Stimulated activated CD8-positive, alpha-beta memory T cell treated with anti-CD3 and anti-CD28 coated beads, Interleukin-7, amount 100 ng/mL, for 24 hours (primary cell): ENCODE measurements around the gene HYI.

ENCODE experiments used
- DNase-seq: peaks from one replicate; pipeline ENCODE4 v3.0.0-alpha.2; 2020; ENCODE audit warnings: low read depth

The HYI gene

DNA sequence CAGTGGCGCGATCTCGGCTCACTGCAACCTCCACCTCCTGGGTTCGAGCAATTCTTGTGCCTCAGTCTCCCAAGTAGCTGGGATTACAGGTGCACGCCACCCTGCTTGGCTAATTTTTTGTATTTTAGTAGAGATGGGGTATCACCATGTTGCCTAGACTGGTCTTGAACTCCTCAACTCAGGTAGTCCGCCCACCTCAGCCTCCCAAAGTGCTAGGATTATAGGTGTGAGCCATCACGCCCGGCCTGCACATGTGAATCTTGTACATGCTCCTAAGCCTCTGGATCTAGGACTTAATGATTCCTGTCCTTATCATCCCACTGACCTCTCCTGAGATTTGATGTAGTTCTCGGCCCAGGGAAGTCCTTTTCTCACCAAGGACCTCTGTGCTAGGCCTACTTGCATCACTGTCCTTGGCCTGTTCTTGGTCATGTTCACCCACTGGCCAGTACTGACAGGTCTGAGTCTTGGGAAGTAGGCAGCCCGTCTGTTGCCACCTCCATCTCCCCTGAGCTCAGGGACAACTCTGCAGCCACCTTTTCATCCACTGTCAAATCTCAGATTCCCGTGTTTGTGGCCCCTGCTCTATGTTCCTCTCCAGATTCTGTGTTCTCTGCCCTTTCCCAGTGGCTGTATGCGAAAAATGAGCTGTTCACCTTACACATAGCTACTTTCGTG is 9.4 kb downstream of the HYI start:
- no peak for DNase-seq

DNA sequence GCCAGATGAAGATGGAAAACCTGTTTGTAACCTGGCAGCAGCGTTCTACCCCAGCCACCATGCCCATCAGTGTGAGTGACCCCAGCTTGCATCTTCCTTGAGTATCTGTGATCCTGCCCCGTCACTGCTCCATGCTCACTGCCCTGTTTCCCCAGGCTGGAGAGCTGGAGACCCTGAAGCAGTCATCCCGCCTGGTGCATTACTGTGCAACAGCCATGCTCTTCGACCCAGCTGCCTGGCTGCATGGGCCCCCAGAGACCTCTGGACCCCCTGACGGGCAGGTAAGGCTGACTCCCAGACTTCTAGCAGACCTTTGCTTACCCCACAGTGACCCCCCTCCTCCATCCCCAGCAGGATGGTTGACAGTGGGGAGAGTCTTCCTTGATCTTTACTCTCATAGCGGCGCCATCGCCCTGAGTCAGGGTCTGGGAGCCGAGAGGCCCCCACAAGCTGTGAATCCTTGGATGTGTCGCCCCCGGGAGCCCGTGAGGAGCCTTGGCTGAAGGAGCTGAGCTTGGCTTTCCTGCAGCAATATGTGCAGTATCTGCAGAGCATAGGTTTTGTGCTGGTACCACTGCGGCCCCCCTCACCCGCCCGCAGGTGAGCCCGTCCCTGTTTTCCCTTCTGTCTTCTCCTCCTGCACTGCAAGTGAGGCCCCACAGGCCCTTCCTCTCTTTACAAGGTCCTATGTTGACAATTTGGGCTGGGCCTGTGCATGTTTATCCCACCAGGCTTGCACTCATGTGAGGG is 10.4 kb downstream of the HYI start:
- DNase-seq: no peak

DNA sequence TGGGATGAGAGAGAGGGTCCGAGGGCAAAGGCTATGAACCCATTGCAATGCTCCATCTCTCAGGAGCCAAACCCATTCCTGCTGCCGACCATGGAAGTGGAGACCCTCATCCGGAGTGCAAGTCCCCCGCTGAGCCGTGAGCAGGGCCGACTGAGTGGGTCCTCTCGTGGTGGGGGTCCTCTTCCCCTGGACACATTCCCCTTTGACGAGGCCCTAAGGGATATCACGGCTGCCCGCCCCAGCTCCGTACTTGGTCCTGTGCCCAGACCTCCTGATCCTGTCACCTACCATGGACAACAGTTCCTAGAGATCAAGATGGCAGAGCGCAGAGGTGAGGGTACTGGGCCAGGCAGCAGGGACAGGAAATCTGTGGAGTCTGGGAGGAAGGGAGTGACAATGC is 11.0 kb downstream of the HYI start:
- DNase-seq: no peak

DNA sequence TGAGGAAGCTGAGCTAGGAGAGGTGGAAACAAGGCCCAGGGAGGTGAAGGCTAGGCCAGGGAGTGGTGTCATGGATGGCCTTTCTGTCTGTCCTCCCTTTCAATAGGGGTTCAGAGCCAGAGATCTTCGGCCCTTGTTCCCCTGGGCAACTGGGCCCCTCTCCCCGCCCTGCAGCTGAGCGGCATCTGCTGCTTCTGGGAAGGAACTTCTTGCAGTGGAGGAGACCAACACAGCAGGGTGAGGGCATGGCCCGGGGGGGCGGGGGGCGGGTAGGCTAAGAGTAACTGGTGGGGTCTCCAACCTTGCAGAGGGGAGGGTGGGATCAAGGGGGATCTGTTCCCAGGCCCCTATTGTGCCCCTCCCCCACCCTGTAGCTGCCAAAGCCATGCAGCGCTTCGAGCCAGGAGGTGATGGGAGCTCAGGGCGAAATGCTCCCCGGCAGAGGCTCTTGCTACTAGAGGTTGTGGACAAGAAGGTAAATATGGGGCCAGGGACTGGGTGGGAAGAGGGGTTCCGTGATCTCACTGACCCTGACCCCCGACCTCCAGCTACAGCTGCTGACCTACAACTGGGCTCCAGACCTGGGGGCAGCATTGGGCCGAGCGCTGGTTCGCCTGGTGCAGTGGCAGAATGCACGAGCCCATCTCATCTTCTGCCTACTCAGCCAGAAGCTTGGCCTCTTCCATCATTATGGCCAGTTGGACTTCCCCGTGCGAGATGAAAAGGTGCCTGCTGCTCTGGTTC is 11.7 kb downstream of the HYI start:
- no peak for DNase-seq

DNA sequence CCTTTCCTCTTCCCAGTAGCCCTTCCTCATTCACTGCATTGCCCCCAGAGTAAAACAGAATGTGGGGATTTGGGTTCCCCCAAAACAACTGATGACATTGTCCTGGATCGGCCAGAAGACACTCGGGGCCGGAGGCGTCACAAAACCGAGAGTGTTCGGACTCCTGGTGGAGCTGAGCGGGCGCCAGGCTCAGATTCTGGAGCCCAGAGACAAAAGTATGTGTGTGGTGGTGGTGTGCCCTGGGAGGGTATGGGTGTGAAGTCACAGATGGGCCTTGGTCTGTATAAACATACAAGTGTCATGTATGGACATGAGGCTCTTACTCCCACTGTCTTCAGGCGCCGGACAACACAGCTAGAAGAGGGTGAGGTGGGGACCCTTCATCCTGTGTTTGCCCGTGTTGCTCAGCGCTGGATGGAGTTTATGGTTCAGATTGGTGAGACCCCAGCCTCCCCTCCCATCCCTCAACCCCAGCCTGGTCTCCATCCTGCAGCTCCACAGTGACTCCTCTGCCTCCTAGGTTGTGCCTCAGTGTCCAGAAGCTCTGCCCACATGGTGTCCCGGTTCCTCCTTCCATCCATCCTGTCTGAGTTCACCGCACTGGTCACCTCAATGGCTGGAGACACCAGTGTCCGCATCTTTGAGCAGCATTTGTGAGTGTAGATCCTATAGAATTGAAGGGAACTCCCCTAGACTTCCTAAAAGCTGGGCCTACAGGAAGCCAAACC is 12.4 kb downstream of the HYI start:
- no peak for DNase-seq

DNA sequence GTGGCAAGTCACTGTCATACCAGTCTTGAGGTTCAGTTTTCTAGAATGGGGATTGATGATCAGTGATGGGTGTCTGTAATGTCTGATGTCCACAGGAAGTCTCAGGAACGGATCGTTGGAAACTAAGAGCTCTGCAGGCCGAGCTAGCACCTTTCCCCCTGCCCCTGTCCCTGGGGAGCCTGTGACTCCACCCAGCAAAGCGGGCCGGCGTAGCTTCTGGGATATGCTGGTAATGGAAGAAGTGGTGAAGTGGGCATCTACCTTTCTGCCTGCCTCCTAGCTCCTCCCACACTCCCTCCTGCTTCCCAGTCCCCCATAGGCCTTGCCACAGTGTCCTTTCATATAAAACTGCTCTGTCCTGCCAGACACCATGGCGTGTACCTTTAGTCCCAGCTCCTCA is 13.4 kb downstream of the HYI start:
- no peak for DNase-seq

DNA sequence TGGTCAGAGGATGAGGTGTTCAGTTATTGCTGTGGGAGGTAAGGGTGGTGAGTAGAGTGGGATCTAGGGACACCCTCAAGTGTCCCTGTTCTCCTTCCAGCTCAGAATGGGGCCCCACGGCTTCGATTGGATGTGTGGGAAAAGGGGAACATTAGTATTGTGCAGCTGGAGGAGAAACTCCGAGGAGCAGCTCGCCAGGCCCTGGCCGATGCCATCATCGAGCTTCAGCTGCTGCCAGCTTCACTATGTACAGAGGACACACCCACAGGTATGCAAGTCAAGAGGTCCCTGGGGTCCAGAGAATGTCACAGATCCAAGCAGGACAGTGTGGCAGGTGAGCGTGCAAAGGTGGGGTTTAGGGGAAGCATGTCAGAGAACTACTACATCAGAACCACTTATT is 13.9 kb downstream of the HYI start:
- DNase-seq: no peak

DNA sequence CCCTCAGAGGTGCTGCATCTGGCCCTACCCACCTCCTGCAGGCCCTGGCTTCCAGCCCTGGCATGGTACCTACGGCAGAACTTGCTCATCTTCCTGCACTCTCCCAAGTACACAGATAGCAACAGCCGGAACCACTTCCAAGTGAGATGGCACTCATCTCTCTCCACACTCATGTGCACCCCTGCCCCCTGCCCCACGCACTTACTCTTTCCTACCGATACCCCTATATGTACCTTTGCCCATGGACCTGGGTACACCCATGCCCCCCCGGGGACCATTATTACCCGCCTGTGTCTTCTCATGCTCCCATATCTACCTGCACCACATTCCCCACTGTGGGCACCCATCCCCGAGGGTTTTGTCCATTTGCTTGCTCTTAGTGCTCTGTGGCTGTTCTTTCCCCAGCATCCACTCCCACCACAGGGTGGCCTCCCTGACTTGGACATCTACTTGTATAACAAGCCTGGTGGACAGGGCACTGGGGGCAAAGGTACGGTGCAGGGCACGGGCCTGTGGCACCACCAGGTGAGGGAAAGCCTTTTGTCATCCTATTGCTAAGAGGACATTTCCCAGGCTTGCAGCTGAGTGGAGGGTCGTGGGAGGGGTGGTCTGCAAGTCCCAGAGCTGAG is 14.7 kb downstream of the HYI start:
- DNase-seq: no peak

DNA sequence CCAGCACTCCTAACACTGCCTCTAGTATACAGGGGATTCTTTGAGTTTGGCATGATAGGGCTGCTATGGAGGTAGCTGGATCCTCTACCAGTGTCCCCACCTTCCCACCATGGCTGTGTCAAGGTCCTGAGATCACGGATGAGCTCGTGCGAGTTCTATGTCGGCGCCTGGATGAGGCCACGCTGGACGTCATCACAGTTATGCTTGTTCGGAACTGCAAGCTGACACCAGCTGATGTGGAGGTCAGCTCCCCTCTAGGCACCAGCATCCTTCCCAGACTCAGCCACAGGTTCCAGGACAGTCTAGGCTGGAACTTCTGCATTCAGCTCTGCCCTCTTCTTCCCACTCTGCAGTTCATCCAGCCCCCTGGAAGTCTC is 15.2 kb downstream of the HYI start:
- DNase-seq: no peak

DNA sequence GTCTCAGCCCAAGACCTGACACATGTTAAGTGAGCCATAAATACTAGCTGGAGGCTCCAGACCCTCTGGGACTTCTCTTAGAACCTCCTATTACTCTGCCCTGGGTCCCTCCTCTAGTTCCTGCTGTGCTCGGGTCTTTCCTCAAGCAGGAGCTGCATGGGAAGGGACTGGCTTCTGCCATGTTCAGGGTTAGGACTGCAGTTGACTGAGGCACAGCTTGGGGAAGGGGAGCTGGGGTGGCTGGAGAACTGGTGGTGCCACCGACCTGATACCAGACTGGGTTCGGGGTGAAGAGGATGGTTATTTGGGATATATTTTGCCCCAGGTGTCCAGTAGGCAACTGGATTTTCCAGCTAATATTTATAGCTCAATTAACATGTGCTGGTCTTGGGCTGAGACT is 15.7 kb downstream of the HYI start:
- no peak for DNase-seq

DNA sequence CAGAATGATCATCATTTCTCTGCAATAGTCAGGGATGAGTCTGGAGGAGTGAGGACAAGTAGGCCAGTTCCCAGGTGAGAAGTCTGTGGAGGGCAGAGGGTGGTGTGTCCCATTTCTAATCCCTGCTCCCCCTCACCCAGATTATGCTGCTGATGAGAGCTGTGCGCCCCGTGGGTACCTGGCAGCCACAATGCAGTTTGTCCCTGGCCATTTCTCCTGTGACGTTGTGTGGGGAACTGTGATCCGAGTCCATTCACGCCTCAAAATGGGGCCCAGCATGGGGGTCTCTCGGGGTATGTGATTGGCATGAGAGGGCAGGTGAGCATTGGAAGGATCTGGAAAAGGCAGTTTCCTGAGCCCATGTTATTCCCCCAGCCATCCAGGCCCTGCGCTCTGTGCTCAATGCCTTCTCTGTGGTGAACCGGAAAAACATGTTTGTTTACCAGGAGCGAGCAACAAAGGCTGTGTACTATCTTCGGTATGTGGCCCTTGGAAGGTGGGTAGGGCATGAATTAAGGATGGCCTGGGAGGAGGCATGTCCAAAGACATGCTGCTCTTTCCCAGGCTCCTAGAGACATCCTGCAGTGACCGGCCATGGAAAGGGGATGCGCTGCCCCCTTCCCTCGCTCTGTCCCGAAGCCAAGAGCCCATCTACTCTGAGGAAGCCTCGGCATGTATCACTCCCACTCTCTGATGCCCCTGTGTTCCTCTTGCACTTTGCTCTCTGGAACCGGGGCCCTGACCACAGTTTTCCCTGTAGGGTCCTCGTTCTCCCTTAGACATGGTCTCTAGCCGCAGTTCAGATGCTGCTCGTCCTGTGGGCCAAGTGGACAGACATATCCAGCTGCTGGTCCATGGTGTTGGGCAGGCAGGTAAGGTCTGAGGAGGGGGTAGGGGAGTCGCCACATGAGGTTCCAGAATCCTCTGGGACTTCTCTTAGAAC is 16.4 kb downstream of the HYI start:
- DNase-seq: no peak

DNA sequence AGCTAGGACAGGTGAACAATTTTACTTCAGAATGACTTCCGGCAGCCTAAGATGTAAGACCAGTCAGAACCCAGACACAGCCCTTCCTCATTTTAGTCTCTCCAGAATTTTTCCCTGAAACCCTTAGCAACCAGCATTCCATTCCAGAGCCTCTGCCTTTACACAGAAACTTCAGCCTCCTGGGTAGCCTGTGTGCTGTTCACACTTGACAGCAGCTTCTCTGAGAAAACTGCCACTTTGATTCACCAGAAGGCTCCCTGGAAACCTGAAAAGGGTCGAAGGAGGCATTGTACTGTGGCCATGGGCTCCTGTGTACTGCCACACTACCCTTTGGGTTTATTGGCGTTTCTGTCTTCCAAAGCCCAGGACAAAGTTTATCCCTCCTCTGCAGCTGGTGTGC is 17.4 kb downstream of the HYI start:
- DNase-seq: no peak

DNA sequence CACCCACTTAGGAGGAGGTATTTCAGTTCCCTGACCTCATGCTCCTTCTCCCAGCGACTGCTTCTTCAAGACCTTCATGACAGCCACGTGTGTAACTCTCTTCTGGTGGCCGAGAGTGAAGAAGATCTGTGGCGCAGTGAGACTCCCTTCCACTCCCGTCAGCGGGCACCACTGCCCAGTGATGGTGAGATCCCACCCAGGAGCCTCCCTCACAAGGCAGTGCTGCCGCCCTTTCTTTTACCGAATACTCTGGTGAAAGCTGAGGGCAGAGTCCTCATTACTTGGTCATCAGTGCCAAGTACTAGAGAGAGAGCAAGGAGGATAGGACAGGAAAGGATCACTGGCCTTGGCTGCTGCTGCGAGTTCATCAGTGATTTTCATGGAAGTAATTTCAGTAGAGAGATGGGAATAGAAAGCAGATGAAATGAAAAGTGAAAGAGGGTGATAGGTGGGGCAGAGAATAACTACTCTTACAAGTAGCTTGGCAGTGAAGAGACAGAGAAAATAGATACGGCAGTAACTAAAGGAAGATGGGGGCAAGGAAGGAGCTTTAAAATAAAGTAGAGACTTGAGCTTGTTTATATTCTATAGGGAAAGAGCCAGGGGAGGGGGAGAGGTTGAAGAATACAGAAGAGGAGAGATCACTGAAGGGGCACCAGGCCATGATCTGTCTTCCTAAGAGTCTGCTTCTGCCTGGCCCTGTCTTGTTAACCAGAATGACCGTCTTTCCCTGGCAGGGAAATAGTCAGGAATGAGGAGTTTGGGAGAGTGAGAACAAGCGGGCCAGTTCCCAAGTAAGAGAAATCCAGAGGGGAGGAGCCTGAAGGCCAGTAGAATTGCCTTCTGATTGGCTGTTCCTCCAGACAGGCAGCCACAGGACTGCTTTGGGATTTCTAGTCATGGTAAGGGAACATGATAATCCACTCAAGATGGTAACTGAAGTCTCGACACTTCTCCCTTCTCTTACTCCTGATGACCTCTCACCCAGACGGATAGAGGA is 18.3 kb downstream of the HYI start:
- DNase-seq: no peak

DNA sequence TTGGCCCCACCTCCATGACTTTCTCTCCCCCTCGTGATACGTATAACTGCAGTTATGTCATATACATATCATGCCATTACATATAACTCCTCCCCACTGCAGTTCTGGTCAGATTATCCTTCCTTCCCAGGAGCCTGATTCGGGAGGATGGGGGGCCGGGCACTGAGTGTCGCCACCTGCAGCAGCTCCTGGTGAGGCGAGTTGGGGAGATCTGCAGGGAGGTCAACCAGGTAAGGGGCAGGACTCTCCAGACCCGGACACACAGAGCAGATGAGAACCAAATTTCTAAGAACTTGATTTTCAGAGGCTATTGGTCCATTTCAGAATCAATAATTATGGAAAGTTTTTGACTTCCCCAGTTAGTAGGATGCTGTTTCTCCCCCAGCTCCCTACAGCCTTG is 19.5 kb downstream of the HYI start:
- no peak for DNase-seq

DNA sequence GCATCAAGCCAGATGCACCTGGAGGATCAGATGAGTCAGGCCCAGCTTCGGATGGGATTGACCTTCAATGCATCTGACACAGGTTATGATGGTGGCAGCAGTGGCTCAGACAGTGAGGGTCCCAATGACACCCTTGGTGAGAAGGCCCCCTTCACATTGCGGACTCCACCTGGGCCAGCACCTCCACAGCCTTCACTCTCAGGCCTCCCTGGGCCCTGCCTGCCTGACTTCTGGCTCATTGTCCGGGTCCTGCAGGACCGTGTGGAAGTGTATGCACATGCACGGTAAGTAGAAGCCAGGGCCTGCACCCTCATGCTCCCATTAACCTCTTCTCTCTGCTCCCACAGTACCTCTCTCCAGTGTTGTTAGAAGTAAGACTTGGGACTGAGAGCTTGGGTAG is 20.8 kb downstream of the HYI start:
- no peak for DNase-seq

DNA sequence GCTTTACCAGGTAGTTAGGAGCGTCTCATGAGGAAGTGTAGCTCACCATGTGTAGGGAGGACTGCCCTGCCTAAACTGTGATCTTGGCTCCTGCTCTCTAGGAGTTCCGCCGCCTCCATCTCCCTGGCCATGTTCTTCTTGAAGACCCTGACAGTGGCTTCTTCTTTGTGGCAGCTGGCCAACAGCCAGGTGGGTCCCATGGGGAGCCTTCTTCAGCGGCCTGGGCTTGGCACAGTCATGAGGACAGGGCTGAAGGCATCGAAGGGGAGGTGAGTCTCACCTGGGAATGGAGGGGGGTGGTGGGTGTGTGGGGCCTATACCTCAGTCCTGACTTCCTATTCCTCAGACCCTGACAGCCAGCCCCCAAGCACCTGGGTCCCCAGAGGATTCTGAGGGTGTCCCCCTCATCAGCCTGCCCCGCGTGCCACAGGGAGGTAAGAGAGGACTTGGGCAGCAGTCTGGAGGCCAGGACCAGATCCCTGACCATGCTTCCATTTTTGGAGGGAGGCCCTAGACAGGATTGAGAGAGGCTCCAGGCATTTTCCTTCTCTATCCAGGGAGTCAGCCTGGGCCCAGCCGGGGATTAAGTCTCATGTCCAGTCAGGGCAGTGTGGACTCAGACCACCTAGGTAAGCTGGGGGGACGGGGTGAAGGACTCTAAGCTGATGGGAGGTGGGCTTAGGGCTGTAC is 21.4 kb downstream of the HYI start:
- no peak for DNase-seq

DNA sequence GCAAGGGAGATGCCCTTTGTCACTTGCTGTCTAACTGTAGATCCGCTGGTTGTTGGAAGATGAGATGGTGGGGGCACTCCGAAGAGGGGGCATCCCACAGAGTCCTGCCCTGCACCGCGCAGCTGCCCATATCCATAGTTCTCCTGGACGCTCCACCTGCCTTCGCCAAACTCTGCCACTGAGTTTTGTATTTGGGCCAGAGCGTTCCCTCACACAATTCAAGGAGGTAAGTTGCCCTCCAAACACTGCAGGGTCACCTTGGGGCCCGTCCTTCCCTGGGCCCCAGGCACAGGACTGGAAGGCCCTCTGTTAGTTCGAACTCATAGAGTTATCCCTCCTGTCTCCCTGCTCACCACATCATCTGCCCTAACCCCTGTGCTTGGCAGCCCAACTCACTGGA is 22.1 kb downstream of the HYI start:
- DNase-seq: no peak

DNA sequence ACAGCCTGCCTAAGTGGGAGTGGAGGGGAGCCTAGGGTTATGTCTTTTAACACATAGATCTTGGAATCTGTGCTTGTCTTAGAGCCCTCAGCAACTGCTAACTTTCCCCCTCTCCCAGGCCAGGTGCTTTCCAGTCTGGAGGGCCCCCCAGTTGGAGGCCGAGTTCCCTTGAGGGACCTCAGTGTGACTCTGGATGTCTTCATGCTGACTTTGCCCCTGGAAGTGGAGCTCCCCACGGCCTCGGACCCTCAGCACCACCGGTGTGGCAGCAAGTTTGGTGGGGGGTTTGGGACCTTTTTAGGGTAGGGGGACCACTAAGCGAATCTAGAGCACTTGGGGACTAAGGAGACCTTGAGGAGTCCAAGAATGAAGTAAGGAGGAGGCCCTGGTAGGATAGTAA is 22.9 kb downstream of the HYI start:
- no peak for DNase-seq

DNA sequence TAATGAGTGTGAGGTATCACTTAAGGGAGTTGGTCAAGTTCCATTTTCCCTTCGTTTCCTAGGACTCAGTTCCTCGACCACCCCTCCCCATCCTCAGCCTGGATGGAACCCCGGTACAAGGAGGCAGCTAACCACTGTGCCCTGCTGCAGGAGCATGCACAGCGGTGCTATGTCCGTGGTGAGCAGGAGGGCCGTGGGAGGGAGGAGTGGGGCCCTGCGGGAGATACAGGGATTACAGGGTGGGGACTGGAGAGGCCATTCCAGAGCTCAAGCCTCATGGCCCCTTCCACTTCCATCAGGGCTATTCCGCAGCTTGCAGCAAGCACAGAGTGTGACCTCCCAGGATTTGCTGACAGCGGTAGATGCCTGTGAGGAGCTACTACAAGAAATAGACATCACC is 25.8 kb downstream of the HYI start:
- no peak for DNase-seq
